Activated CD4-positive, CD25-positive, alpha-beta regulatory T cell (primary cell): ENCODE results near the gene CPED1.
"Not testable (repeated sequence)": the region's sequence is repeated elsewhere in the genome, so short reads cannot be mapped to it uniquely, and the experiment has no call there.

Experiments used
- DNase-seq, 4 experiments: peaks; one replicate each; lab custom pipeline; 2025; lab: John Stamatoyannopoulos, UW

CPED1 gene

GRCh38 chr7:121097577-121097976, 109.1 kb downstream of the CPED1 start:
- no peak for DNase-seq

GRCh38 chr7:121099572-121099971, 111.1 kb downstream of the CPED1 start:
- no peak for DNase-seq

- no peak for DNase-seq
These were observed 112.6 kb downstream of the CPED1 start for GRCh38 chr7:121101083-121101482.

- no peak for DNase-seq
These were observed 113.1 kb downstream of the CPED1 start for GRCh38 chr7:121101621-121102020.

GRCh38 chr7:121102619-121103018, 114.1 kb downstream of the CPED1 start:
- DNase-seq = no peak

GRCh38 chr7:121103086-121103485, 114.6 kb downstream of the CPED1 start:
- no peak for DNase-seq

GRCh38 chr7:121103579-121103978, 115.1 kb downstream of the CPED1 start:
- DNase-seq = no peak

- DNase-seq = no peak
These were observed 116.8 kb downstream of the CPED1 start for GRCh38 chr7:121105262-121105661.

- no peak for DNase-seq
These were observed 119.5 kb downstream of the CPED1 start for GRCh38 chr7:121107923-121108498.

- no peak for DNase-seq
These were observed 120.6 kb downstream of the CPED1 start for GRCh38 chr7:121109145-121109544.

- no peak for DNase-seq
These were observed 124.8 kb downstream of the CPED1 start for GRCh38 chr7:121113288-121113687.

- DNase-seq = no peak
These were observed 127.9 kb downstream of the CPED1 start for GRCh38 chr7:121116396-121116795.

- DNase-seq = no peak
These were observed 130.5 kb downstream of the CPED1 start for GRCh38 chr7:121119047-121119446.

- DNase-seq = no peak
These were observed 134.5 kb downstream of the CPED1 start for GRCh38 chr7:121123032-121123431.

GRCh38 chr7:121125454-121125853, 136.9 kb downstream of the CPED1 start:
- DNase-seq = not testable (repeated sequence)

GRCh38 chr7:121126201-121126600, 137.7 kb downstream of the CPED1 start:
- DNase-seq = no peak

- no peak for DNase-seq
These were observed 138.5 kb downstream of the CPED1 start for GRCh38 chr7:121126801-121127534.

- no peak for DNase-seq
These were observed 144.4 kb downstream of the CPED1 start for GRCh38 chr7:121132940-121133339.

GRCh38 chr7:121133444-121133843, 144.9 kb downstream of the CPED1 start:
- DNase-seq = no peak

- no peak for DNase-seq
These were observed 149.1 kb downstream of the CPED1 start for GRCh38 chr7:121137580-121137979.

- DNase-seq = no peak
These were observed 149.9 kb downstream of the CPED1 start for GRCh38 chr7:121138262-121138933.

GRCh38 chr7:121139427-121139826, 150.9 kb downstream of the CPED1 start:
- no peak for DNase-seq

GRCh38 chr7:121140790-121141189, 152.3 kb downstream of the CPED1 start:
- no peak for DNase-seq
